Spleen (tissue), 11 donors: ENCODE data around the gene EXOC4. TPM values are rescaled to one million over a fixed set of nuclear protein-coding genes. Genes with fewer than 3 reads are reported as not detected.
A peak's percentile ranks its signal among the peaks of the same experiment; 100 is the strongest.

Experiments used
- DNase-seq: peaks from one replicate; pipeline ENCODE4 v3.0.0-alpha.2; 2020
- H3K27ac ChIP-seq, 8 donors: fragments of 200-600 bp; sonication (generic) in 7 of 8; 1 replicate in 4 of 8; 2 replicates in 4 of 8; pipeline versions ENCODE4 v1.5.0 to v1.8.0; 2016 to 2021; ENCODE audit warnings: inconsistent platforms in 4 of 8, mild to moderate bottlenecking in 4 of 8, moderate library complexity in 1 of 8
- H3K27me3 ChIP-seq, 7 donors: fragments of 200-600 bp; sonication (generic) in 6 of 7; replicated peaks in 1 of 7; 1 replicate in 4 of 7; 2 replicates in 3 of 7; pipeline versions ENCODE4 v1.5.0 to v1.8.0; 2016 to 2021; ENCODE audit warnings: inconsistent platforms in 3 of 7, mild to moderate bottlenecking in 1 of 7
- H3K36me3 ChIP-seq, 6 donors: fragments of 200-600 bp; sonication (generic) in 5 of 6; 1 replicate in 4 of 6; 2 replicates in 2 of 6; pipeline versions ENCODE4 v1.5.0 to v1.8.0; 2016 to 2021; ENCODE audit warnings: inconsistent platforms in 2 of 6
- H3K4me1 ChIP-seq, 6 donors: fragments of 200-600 bp; sonication (generic) in 5 of 6; 1 replicate in 3 of 6; 2 replicates in 3 of 6; pipeline versions ENCODE4 v1.5.0 to v1.8.0; 2016 to 2021; ENCODE audit warnings: inconsistent platforms in 3 of 6
- H3K4me3 ChIP-seq, 8 donors: fragments of 200-600 bp; sonication (generic) in 7 of 8; 1 replicate in 4 of 8; 2 replicates in 4 of 8; pipeline versions ENCODE4 v1.5.0 to v1.8.0; 2016 to 2021; ENCODE audit warnings: inconsistent platforms in 4 of 8, mild to moderate bottlenecking in 4 of 8, moderate library complexity in 2 of 8
- H3K9me3 ChIP-seq, 8 donors: fragments of 200-600 bp; sonication (generic) in 7 of 8; 1 replicate in 4 of 8; 2 replicates in 4 of 8; pipeline versions ENCODE4 v1.5.0 to v1.8.0; 2016 to 2021; ENCODE audit warnings: inconsistent platforms in 4 of 8
- POLR2A ChIP-seq, 3 donors: fragments of 450-650 bp; IDR thresholded peaks; one replicate each; pipeline ENCODE4 v1.5.1; 2017; ENCODE audit warnings: antibody characterized with exemption in 3 of 3, mild to moderate bottlenecking in 1 of 3
- POLR2AphosphoS5 ChIP-seq, 3 donors: sonication (generic); formaldehyde crosslinking; IDR thresholded peaks; one replicate each; pipeline ENCODE4 v1.5.1; 2017; ENCODE audit warnings: antibody characterized with exemption in 3 of 3
- WGBS, 5 donors: extraction: QIAGEN DNeasy Blood & Tissue Kit in 3 of 5; methylation state at CpG; one replicate each; pipeline versions ENCODE4 v1.1.5 to v1.1.7; 2013 to 2018; 5-methylcytosine and 5-hydroxymethylcytosine counted together
- intact Hi-C: fragments of 100-400 bp; cut with DNase I; formaldehyde crosslinking; loops from one replicate; pipeline ENCODE4 v1.15.0; 2023; ENCODE audit warnings: low total_unique reads
- polyA plus RNA-seq, 3 donors: library from polyadenylated mRNA; stranded (reverse); fragments of 200-250 nt; gene quantifications; one replicate each; pipeline ENCODE4 v1.2.1, GENCODE V29; 2013
- total RNA-seq, 7 donors: library from RNA; depleted of rRNA in 3 of 7; stranded (reverse); fragments of >200 nt in 3 of 7; fragmentation: NEBNext Ultra II Directional in 4 of 7; extraction: Animal tissue kit (Norgen Biotek cat#: 25700) in 4 of 7; gene quantifications; one replicate each; pipeline versions ENCODE4 v1.1.0 to v1.2.1, GENCODE V29; 2016 to 2021
- TF ChIP-seq, protein P1 (sequence below), 11 experiments: fragments of 200-600 bp in 7 of 11; fragments of 450-650 bp in 4 of 11; sonication (generic) in 4 of 11; IDR thresholded peaks in 8 of 11; conservative IDR thresholded peaks in 3 of 11; 1 replicate in 7 of 11; 2 replicates in 4 of 11; pipeline versions ENCODE4 v1.4.0 to v1.8.0; 2016 to 2021; ENCODE audit warnings: antibody characterized with exemption in 11 of 11, inconsistent platforms in 4 of 11, mild to moderate bottlenecking in 1 of 11
- donor health status: healthy with polysubstance abuse.
- donor health status: DM: no; HTN: no; CAD: no; lungs with moderate emphysema.
- donor health status: DM: no; HTN: no; CAD: no.
- donor health status: Bipolar disorder and iron deficiency.
- donor health status: healthy.
- donor health status: DM: no; HTN: no; CAD: no.
- donor health status: DM: yes; HTN: yes; CAD: no.

EXOC4 gene
- total and polyA plus RNA-seq, 10 donors, result 14.1 to 138 (median 102) TPM

DNA sequence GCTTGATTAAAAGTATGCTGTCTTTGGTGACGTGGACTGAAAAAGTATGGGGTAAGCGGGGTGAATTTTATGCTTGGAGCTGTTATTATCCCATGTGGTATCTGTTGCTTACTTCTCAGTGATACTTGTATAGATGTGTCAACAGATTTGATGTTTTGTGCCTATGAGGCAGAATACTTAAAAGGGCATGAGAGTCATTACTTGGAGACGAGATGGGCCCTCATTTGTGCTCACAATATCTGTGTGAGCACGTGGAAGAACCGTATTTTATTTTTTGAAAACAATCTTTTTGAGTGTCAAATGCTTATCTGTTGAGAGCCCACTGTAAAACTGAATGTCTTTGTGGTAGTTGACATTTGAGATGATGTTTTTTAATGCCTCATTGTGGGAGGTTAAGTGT lies 281.9 kb downstream of the EXOC4 start:
- H3K36me3 ChIP-seq, result no peaks in the 10 kb centered on the region
- intact Hi-C loops, result no loop called here
- no peak for TF ChIP-seq POLR2AphosphoS5 (IDR thresholded peaks at IDR 0.05)
- TF ChIP-seq, protein P1, sequence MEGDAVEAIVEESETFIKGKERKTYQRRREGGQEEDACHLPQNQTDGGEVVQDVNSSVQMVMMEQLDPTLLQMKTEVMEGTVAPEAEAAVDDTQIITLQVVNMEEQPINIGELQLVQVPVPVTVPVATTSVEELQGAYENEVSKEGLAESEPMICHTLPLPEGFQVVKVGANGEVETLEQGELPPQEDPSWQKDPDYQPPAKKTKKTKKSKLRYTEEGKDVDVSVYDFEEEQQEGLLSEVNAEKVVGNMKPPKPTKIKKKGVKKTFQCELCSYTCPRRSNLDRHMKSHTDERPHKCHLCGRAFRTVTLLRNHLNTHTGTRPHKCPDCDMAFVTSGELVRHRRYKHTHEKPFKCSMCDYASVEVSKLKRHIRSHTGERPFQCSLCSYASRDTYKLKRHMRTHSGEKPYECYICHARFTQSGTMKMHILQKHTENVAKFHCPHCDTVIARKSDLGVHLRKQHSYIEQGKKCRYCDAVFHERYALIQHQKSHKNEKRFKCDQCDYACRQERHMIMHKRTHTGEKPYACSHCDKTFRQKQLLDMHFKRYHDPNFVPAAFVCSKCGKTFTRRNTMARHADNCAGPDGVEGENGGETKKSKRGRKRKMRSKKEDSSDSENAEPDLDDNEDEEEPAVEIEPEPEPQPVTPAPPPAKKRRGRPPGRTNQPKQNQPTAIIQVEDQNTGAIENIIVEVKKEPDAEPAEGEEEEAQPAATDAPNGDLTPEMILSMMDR (IDR thresholded peaks at IDR 0.05 in 8 of 11, conservative IDR thresholded peaks at IDR 0.05 in 3 of 11), result no peak
- TF ChIP-seq POLR2A (IDR thresholded peaks at IDR 0.05), result no peak
- no peak for DNase-seq
- H3K27ac ChIP-seq, result peak overlapping the region in 3 of 8 donors; percentile 21 to 41 (median 28)
- H3K4me3 ChIP-seq, result no peak overlapping the region
- 93 to 98% (median 97%) methylated on average over 5 of the region's 5 CpGs for WGBS, 5 donors
- H3K27me3 ChIP-seq, result no peaks in the 10 kb centered on the region
- peaks cover 0 to 17% (median 3%) of the 10 kb centered on the region in 6 donors for H3K4me1 ChIP-seq
- no peaks in the 10 kb centered on the region for H3K9me3 ChIP-seq

DNA sequence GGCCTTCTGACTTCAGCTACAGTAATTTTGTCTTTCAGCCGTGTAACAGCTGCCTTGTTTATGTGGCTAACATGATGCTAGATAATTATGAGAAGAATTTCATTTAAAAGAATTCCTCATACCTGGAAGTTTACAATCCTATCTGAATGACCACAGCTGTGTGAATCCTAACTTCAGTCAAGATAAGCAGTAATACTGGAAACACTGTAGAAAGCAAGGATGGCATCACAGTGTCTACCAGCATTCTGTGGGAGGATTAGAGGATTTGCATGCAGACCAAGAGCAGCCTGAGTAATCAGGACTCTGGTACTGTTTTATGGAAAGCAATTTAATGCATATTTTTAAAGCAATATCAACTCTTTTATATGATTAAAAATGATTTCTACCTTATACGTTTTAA lies 282.4 kb downstream of the EXOC4 start:
- no peak for DNase-seq
- Histone ChIP-seq H3K27me3 (no peaks in the 10 kb centered on the region), H3K4me3 (no peak overlapping the region), H3K9me3 (no peaks in the 10 kb centered on the region), H3K4me1 (peaks cover 0 to 21% (median 3%) of the 10 kb centered on the region in 6 donors), H3K27ac (peak overlapping the region in 2 of 8 donors; percentile 21 to 41), H3K36me3 (no peaks in the 10 kb centered on the region)
- WGBS, 5 donors, result 71 to 86% (median 78%) methylated on average over 2 of the region's 2 CpGs
- intact Hi-C loops, result no loop called here
- TF ChIP-seq, protein P1 (IDR thresholded peaks at IDR 0.05 in 8 of 11, conservative IDR thresholded peaks at IDR 0.05 in 3 of 11), result no peak
- TF ChIP-seq POLR2A (IDR thresholded peaks at IDR 0.05) (no peak), POLR2AphosphoS5 (IDR thresholded peaks at IDR 0.05) (no peak)

DNA sequence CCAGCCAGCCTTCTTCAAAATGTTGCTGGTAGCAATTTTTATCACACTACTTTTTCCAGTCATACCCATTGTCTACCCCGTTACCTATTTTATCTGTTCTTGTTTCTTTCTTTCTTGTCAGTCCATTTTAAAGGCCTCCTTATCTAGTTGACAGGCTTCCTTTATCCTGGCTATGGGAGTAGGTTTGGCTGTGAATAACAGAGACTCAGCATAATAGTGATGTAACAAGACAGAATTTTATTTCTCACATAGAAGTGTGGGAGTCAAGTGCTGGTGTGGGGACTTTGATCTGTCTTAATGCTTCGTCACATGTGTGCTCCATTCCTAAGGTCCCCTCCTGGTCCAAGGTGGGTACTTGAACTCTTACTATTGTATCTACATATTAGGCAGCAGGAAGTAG lies 283.6 kb downstream of the EXOC4 start:
- DNase-seq, result no peak
- intact Hi-C loops, result no loop called here
- WGBS, 5 donors, result 78 to 89% (median 86%) methylated on average over 2 of the region's 2 CpGs
- Histone ChIP-seq H3K27me3 (no peaks in the 10 kb centered on the region), H3K9me3 (no peaks in the 10 kb centered on the region), H3K4me1 (peaks cover 0 to 28% (median 3%) of the 10 kb centered on the region in 6 donors), H3K4me3 (no peak overlapping the region), H3K36me3 (no peaks in the 10 kb centered on the region), H3K27ac (no peak overlapping the region)
- TF ChIP-seq POLR2AphosphoS5 (IDR thresholded peaks at IDR 0.05), result no peak
- no peak for TF ChIP-seq POLR2A (IDR thresholded peaks at IDR 0.05)
- TF ChIP-seq, protein P1 (IDR thresholded peaks at IDR 0.05 in 8 of 11, conservative IDR thresholded peaks at IDR 0.05 in 3 of 11), result no peak

DNA sequence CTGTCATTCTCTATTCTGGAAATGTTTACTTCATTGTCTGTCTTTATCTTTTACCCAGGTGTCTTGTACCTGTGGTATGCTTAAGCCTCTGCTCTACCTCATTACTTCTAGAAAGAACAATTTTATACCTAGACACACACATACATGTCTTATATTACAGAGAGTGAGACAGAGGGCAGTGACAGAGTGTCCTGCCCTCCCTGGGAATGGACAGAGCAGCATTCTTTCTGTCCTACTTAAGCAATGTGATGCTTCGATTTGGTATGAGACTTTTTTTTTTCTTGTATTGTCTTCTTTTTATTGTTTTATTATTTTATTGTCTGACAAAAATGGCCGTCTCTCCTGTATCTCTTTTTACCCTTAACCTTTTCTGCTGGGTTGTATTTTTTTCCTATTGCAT lies 286.1 kb downstream of the EXOC4 start:
- peaks cover 0 to 36% (median 4%) of the 10 kb centered on the region in 6 donors for H3K4me1 ChIP-seq
- H3K27me3 ChIP-seq, result no peaks in the 10 kb centered on the region
- no peak for DNase-seq
- no peak for TF ChIP-seq POLR2AphosphoS5 (IDR thresholded peaks at IDR 0.05)
- TF ChIP-seq POLR2A (IDR thresholded peaks at IDR 0.05), result no peak
- TF ChIP-seq, protein P1 (IDR thresholded peaks at IDR 0.05 in 8 of 11, conservative IDR thresholded peaks at IDR 0.05 in 3 of 11), result no peak
- no peak overlapping the region for H3K27ac ChIP-seq
- no peak overlapping the region for H3K4me3 ChIP-seq
- intact Hi-C loops, result no loop called here
- H3K36me3 ChIP-seq, result no peaks in the 10 kb centered on the region
- H3K9me3 ChIP-seq, result no peaks in the 10 kb centered on the region
- 68 to 86% (median 84%) methylated on average over 2 of the region's 2 CpGs for WGBS, 5 donors
